Heart left ventricle (tissue), 13 donors: Measurements from ENCODE around the gene AKT1.

Experiments
- CTCF ChIP-seq, 12 donors: fragments of 200-600 bp; sonication (generic) in 4 of 12; IDR thresholded peaks; one replicate each; pipeline versions ENCODE4 v1.5.0 to v1.8.0; 2018 to 2022; ENCODE audit warnings: antibody characterized with exemption in 12 of 12, mild to moderate bottlenecking in 5 of 12
- POLR2A ChIP-seq, 2 donors: fragments of 450-650 bp; IDR thresholded peaks; one replicate each; pipeline ENCODE4 v1.6.1; 2017; ENCODE audit warnings: antibody characterized with exemption in 2 of 2, mild to moderate bottlenecking in 2 of 2, moderate library complexity in 2 of 2
- donor health status: ischemic (EF 13 %, LVEDD 7.1; RV severe dilation, severe dysfunction).
- donor health status: DM: no; HTN: yes; CAD: no.
- donor health status: DM: no; HTN: no; CAD: no.
- donor health status: ischemic (EF 25% LVEDD 6.9; RV normal size, moderate dysfunction).
- donor health status: ischemic (EF 25% LVEDD 5.7; RV mildly dilated, moderate dysfunction).
- donor health status: ischemic (EF 35%, LVEDD 5.7; RV mildly dilated, moderate dysfunction).
- donor health status: nonischemic (EF 11% LVEDD 7.7; RV severe dilation, severe dysfunction).
- donor health status: DM: yes; HTN: yes; CAD: no.
- donor health status: PGD.
- donor health status: ischemic (EF 29% LVEDD 5.4; RV normal size, mild dysfunction).
- donor health status: nonischemic (EF 23%, LVEDD 6.1; RV moderate dilation, normal function).

GRCh38 chr14:104767634-104767918, 28.0 kb downstream of the AKT1 start:
- TF ChIP-seq POLR2A (IDR thresholded peaks at IDR 0.05) (no peak), CTCF (IDR thresholded peaks at IDR 0.05) (no peak)
